HepG2 (cell line): Measurements from ENCODE around the gene SHC3. TPM values are rescaled to one million over a fixed set of nuclear protein-coding genes. Genes with fewer than 3 reads are reported as not detected.

Experiments used
- ATAC-seq: fragments of 200-7000 bp; cut with Tn5 transposase; 3 replicates; pipeline ENCODE4 v1.9.1; 2020; ENCODE audit warnings: mild to moderate bottlenecking, moderate library complexity
- BruUV-seq: library from RNA; stranded (reverse); fragments of 400-500 nt; replicated peaks from 2 replicates; lab custom pipeline; 2021; lab: Mats Ljungman, UMichigan
- CTCF ChIA-PET: fragments of 300-600 bp; formaldehyde crosslinking; extraction: SDS; loops from one replicate; lab custom pipeline; 2021; ENCODE audit warnings: low total read pairs, inconsistent platforms, low intra/inter-chr PET ratio; lab: Yijun Ruan, JAX
- POLR2A ChIA-PET: fragments of 350-600 bp; sonication (Branson Sonifier 250); formaldehyde crosslinking; loops from one replicate; lab custom pipeline; 2020; ENCODE audit warnings: antibody characterized with exemption, inconsistent platforms; lab: Yijun Ruan, JAX
- DNase-seq: peaks from one replicate; pipeline ENCODE4 v3.0.0-alpha.2; 2015; ENCODE audit warnings: low spot score
- FAIRE-seq: peaks from 3 replicates; lab custom pipeline; 2011; peaks lifted over from hg19 to GRCh38; lab: Jason Lieb, UNC
- H2AFZ ChIP-seq: one replicate; pipeline ENCODE4 v1.6.1; 2011; ENCODE audit warnings: low read length, inconsistent platforms
- H3K27ac ChIP-seq: fragments of 300-600 bp; 3 replicates; pipeline ENCODE4 v1.8.0; 2011; ENCODE audit warnings: mixed run types, mild to moderate bottlenecking, mixed read lengths, low read length, inconsistent platforms; ENCODE audit not compliant: insufficient read depth; ENCODE audit errors: extremely low read length
- H3K27me3 ChIP-seq, 2 experiments: fragments of 200-600 bp in 1 of 2; 2 replicates in 1 of 2; 3 replicates in 1 of 2; pipeline versions ENCODE4 v1.6.0 to v1.8.0; 2011; ENCODE audit warnings: low read length in 2 of 2, mild to moderate bottlenecking in 2 of 2, moderate library complexity in 2 of 2, inconsistent platforms in 1 of 2; ENCODE audit not compliant: insufficient read depth in 2 of 2, control insufficient read depth in 1 of 2
- H3K36me3 ChIP-seq, 2 experiments: fragments of 200-600 bp in 1 of 2; replicated peaks in 1 of 2; 2 replicates in 1 of 2; 3 replicates in 1 of 2; pipeline versions ENCODE4 v1.5.1 to v1.8.0; 2011; ENCODE audit warnings: low read length in 2 of 2, inconsistent platforms in 1 of 2; ENCODE audit not compliant: insufficient read depth in 2 of 2, control insufficient read depth in 1 of 2
- H3K4me1 ChIP-seq: 2 replicates; pipeline ENCODE4 v1.5.1; 2012; ENCODE audit warnings: low read length, inconsistent platforms; ENCODE audit not compliant: insufficient read depth
- H3K4me2 ChIP-seq: 2 replicates; pipeline ENCODE4 v1.6.0; 2011; ENCODE audit warnings: low read depth, low read length, inconsistent platforms
- H3K4me3 ChIP-seq, 3 experiments: fragments of 200-600 bp in 1 of 3; sonication (generic), shearing (Covaris generic) in 1 of 3; replicated peaks in 1 of 3; 2 replicates each; pipeline ENCODE4 v1.5.1; 2011 to 2016; ENCODE audit warnings: low read length in 3 of 3, inconsistent platforms in 2 of 3, low read depth in 2 of 3, mild to moderate bottlenecking in 2 of 3, control low read depth in 1 of 3, mixed read lengths in 1 of 3; ENCODE audit not compliant: insufficient read depth in 1 of 3
- H3K79me2 ChIP-seq: one replicate; pipeline ENCODE4 v1.6.1; 2011; ENCODE audit warnings: low read length, inconsistent platforms; ENCODE audit not compliant: insufficient read depth
- H3K9ac ChIP-seq: 2 replicates; pipeline ENCODE4 v1.6.0; 2011; ENCODE audit warnings: mild to moderate bottlenecking, low read depth, low read length, inconsistent platforms; ENCODE audit not compliant: insufficient read depth
- H3K9me3 ChIP-seq: 2 replicates; pipeline ENCODE4 v1.5.1; 2012; ENCODE audit warnings: mild to moderate bottlenecking, low read length
- H4K20me1 ChIP-seq: 2 replicates; pipeline ENCODE4 v1.6.0; 2011; ENCODE audit warnings: inconsistent platforms, mild to moderate bottlenecking, low read length, moderate library complexity; ENCODE audit not compliant: insufficient read depth
- ATF7 ChIP-seq, 2 experiments: fragments of 450-650 bp in 1 of 2; sonication (generic) in 1 of 2; formaldehyde crosslinking in 1 of 2; IDR thresholded peaks; 2 replicates each; pipeline versions ENCODE4 v1.4.0 to v1.6.1; 2016 to 2020; ENCODE audit warnings: antibody characterized with exemption in 1 of 2, mild to moderate bottlenecking in 1 of 2, missing genetic modification reagents in 1 of 2
- CEBPB ChIP-seq: IDR thresholded peaks from 2 replicates; pipeline ENCODE4 v1.6.1; 2011; ENCODE audit warnings: low read depth, low read length, improper control_type of control experiment, borderline replicate concordance
- GATA4 ChIP-seq: sonication (generic); IDR thresholded peaks from 2 replicates; pipeline ENCODE4 v1.6.1; 2016; ENCODE audit warnings: antibody characterized with exemption, low read depth, borderline replicate concordance
- HHEX ChIP-seq: IDR thresholded peaks from 2 replicates; pipeline ENCODE4 v1.6.1; 2016; ENCODE audit warnings: control low read depth
- HMGA1 ChIP-seq: sonication (generic); formaldehyde crosslinking; conservative IDR thresholded peaks from 2 replicates; pipeline ENCODE4 v1.4.0; 2020; ENCODE audit warnings: missing genetic modification reagents
- JUND ChIP-seq: sonication (generic); formaldehyde crosslinking; IDR thresholded peaks from 2 replicates; pipeline ENCODE4 v1.8.0; 2022; ENCODE audit warnings: mild to moderate bottlenecking, missing genetic modification reagents
- KDM1A ChIP-seq: IDR thresholded peaks from 2 replicates; pipeline ENCODE4 v1.6.1; 2016; ENCODE audit warnings: missing compliant biosample characterization
- NFRKB ChIP-seq: fragments of 450-650 bp; IDR thresholded peaks from 2 replicates; pipeline ENCODE4 v1.6.1; 2017
- NR2F6 ChIP-seq, 2 experiments: IDR thresholded peaks; 2 replicates each; pipeline ENCODE4 v1.6.1; 2016; ENCODE audit warnings: antibody characterized with exemption in 1 of 2, mild to moderate bottlenecking in 1 of 2
- RARA ChIP-seq: IDR thresholded peaks from 2 replicates; pipeline ENCODE4 v1.6.1; 2016; ENCODE audit warnings: missing genetic modification reagents, missing compliant biosample characterization
- ZBTB7A ChIP-seq: sonication (generic); formaldehyde crosslinking; IDR thresholded peaks from 2 replicates; pipeline ENCODE4 v1.8.0; 2022; ENCODE audit warnings: mild to moderate bottlenecking, missing genetic modification reagents
- ZFP82 ChIP-seq: sonication (generic); formaldehyde crosslinking; IDR thresholded peaks from 2 replicates; pipeline ENCODE4 v1.5.1; 2020; ENCODE audit warnings: mild to moderate bottlenecking, missing genetic modification reagents, borderline replicate concordance
- ZNF12 ChIP-seq: sonication (generic); formaldehyde crosslinking; IDR thresholded peaks from 2 replicates; pipeline ENCODE4 v1.5.0; 2020; ENCODE audit warnings: missing genetic modification reagents
- ZNF232 ChIP-seq: sonication (generic); formaldehyde crosslinking; IDR thresholded peaks from 2 replicates; pipeline ENCODE4 v1.4.0; 2020; ENCODE audit warnings: missing genetic modification reagents, borderline replicate concordance
- ZNF556 ChIP-seq: sonication (generic); formaldehyde crosslinking; IDR thresholded peaks from 2 replicates; pipeline ENCODE4 v1.4.0; 2020; ENCODE audit warnings: mild to moderate bottlenecking, missing genetic modification reagents, borderline replicate concordance
- ZNF776 ChIP-seq: sonication (generic); formaldehyde crosslinking; IDR thresholded peaks from 2 replicates; pipeline ENCODE4 v1.4.0; 2020; ENCODE audit warnings: mild to moderate bottlenecking, missing genetic modification reagents
- ZNF891 ChIP-seq: sonication (generic); formaldehyde crosslinking; IDR thresholded peaks from 2 replicates; pipeline ENCODE4 v1.5.0; 2020; ENCODE audit warnings: mild to moderate bottlenecking, missing genetic modification reagents
- WGBS: methylation state at CpG from one replicate; pipeline ENCODE4 v1.1.6; 2017; ENCODE audit warnings: low lambda C conversion rate; 5-methylcytosine and 5-hydroxymethylcytosine counted together
- in situ Hi-C: cut with HindIII; loops from 2 replicates; pipeline ENCODE4 v1.10.0; 2017; ENCODE audit warnings: low pct_unique_long_range_greater_than_20kb; ENCODE audit not compliant: extremely low pct_ligation_motif_present
- intact Hi-C: fragments of 100-400 bp; cut with micrococcal nuclease; formaldehyde crosslinking; loops from one replicate; pipeline ENCODE4 v1.10.0; 2022; ENCODE audit not compliant: unreplicated experiment
- polyA plus RNA-seq, 8 experiments: library from polyadenylated mRNA; depleted of rRNA in 3 of 8; stranded (reverse) in 7 of 8; unstranded in 1 of 8; fragments of >200 nt; fragmentation: Illumina TruSeq in 4 of 8; extraction: Trizol in 4 of 8; gene quantifications; 2 replicates each; pipeline versions ENCODE4 v1.2.1 to v1.2.3, GENCODE V29; 2011 to 2016; ENCODE audit warnings: low read depth in 4 of 8, missing spikeins in 1 of 8, mixed read lengths in 1 of 8; ENCODE audit not compliant: insufficient read depth in 1 of 8
- total RNA-seq, 5 experiments: library from RNA; depleted of rRNA; stranded (reverse); fragments of >200 nt; fragmentation: Illumina TruSeq; extraction: Trizol; gene quantifications; 2 replicates each; pipeline ENCODE4 v1.2.3, GENCODE V29; 2016; ENCODE audit warnings: low read depth in 1 of 5
- TF ChIP-seq, protein P1 (sequence below): sonication (generic); formaldehyde crosslinking; IDR thresholded peaks from 2 replicates; pipeline ENCODE4 v1.4.0; 2020; ENCODE audit warnings: missing genetic modification reagents
- TF ChIP-seq, protein P2 (sequence below): sonication (generic); formaldehyde crosslinking; IDR thresholded peaks from 2 replicates; pipeline ENCODE4 v1.5.0; 2020; ENCODE audit warnings: missing genetic modification reagents

The SHC3 gene
- total and polyA plus RNA-seq, 2 of the 13 experiments (the other 11 are each of a cell fraction or from before 2014, with no cell fraction given), result 0.09 to 0.89 TPM

DNA sequence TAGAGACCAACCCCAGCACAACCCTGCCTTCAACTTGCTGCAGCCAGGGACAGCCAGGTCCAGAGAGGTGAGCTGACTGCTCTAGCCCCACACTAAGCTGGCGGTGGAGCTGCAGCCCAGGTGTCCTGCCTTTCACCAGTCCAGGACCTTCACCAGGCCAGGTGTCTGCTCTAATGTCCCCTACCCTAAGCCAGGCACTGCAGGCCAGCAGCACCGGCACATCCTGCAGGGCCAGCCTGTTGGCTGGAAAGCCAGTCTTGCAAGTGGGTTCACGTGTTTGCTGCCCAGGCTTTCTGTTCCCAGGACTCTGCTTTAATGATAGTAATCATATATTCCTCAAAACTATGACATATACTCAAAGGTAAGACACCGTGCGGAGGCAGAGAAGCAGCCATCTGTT lies 5.5 kb downstream of the SHC3 start:
- no peaks in the 10 kb centered on the region for H4K20me1 ChIP-seq
- ChIA-PET POLR2A (no interaction called here), CTCF (no interaction called here)
- DNase-seq (no peak), ATAC-seq (no peak), FAIRE-seq (no peak)
- no peak overlapping the region for H3K4me2 ChIP-seq
- H3K9ac ChIP-seq, result no peak overlapping the region
- H3K4me3 ChIP-seq, result no peak overlapping the region
- H3K79me2 ChIP-seq, result no peaks in the 10 kb centered on the region
- peaks cover under 1 to 22% of the 10 kb centered on the region in 2 experiments; a peak in 2 of 5 replicates for H3K27me3 ChIP-seq
- in situ Hi-C loops, result no loop called here
- 0 out of 2 replicates have a peak, but pooled peaks cover 7% of the 10 kb centered on the region for H3K4me1 ChIP-seq
- TF ChIP-seq ZBTB7A (CRISPR knock-in tag) (no peak), NR2F6 (IDR thresholded peaks at IDR 0.05) (no peak), NR2F6 (CRISPR knock-in tag; IDR thresholded peaks at IDR 0.05) (no peak), HHEX (CRISPR knock-in tag) (no peak), NFRKB (no peak), ATF7 (IDR thresholded peaks at IDR 0.05) (no peak), ATF7 (CRISPR knock-in tag; IDR thresholded peaks at IDR 0.05) (no peak), ZNF556 (CRISPR knock-in tag) (no peak), CEBPB (no peak), HMGA1 (CRISPR knock-in tag) (no peak), KDM1A (no peak), ZNF891 (no peak), ZFP82 (CRISPR knock-in tag) (no peak), JUND (no peak), RARA (CRISPR knock-in tag) (no peak), ZNF776 (CRISPR knock-in tag) (no peak), GATA4 (no peak), ZNF232 (CRISPR knock-in tag) (no peak), ZNF12 (no peak)
- TF ChIP-seq, protein P1, sequence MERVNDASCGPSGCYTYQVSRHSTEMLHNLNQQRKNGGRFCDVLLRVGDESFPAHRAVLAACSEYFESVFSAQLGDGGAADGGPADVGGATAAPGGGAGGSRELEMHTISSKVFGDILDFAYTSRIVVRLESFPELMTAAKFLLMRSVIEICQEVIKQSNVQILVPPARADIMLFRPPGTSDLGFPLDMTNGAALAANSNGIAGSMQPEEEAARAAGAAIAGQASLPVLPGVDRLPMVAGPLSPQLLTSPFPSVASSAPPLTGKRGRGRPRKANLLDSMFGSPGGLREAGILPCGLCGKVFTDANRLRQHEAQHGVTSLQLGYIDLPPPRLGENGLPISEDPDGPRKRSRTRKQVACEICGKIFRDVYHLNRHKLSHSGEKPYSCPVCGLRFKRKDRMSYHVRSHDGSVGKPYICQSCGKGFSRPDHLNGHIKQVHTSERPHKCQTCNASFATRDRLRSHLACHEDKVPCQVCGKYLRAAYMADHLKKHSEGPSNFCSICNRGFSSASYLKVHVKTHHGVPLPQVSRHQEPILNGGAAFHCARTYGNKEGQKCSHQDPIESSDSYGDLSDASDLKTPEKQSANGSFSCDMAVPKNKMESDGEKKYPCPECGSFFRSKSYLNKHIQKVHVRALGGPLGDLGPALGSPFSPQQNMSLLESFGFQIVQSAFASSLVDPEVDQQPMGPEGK (CRISPR knock-in tag), result no peak
- TF ChIP-seq, protein P2, sequence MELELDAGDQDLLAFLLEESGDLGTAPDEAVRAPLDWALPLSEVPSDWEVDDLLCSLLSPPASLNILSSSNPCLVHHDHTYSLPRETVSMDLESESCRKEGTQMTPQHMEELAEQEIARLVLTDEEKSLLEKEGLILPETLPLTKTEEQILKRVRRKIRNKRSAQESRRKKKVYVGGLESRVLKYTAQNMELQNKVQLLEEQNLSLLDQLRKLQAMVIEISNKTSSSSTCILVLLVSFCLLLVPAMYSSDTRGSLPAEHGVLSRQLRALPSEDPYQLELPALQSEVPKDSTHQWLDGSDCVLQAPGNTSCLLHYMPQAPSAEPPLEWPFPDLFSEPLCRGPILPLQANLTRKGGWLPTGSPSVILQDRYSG, result no peak
- H3K36me3 ChIP-seq, result no peaks in the 10 kb centered on the region
- intact Hi-C loops, result no loop called here
- H3K9me3 ChIP-seq, result no peaks in the 10 kb centered on the region
- H3K27ac ChIP-seq, result no peak overlapping the region
- WGBS, result 72% methylated on average over 5 of the region's 5 CpGs
- no peak overlapping the region for H2AFZ ChIP-seq
- no TSS peak for BruUV-seq
